BJ (cell line): ENCODE results near the gene POLE. TPM values are rescaled to one million over a fixed set of nuclear protein-coding genes. Genes with fewer than 3 reads are reported as not detected.

Experiments
- CTCF ChIA-PET: fragments of 350-600 bp; formaldehyde crosslinking; extraction: SDS; loops from one replicate; lab custom pipeline; 2021; ENCODE audit warnings: antibody characterized with exemption, inconsistent platforms; lab: Yijun Ruan, JAX
- POLR2A ChIA-PET: fragments of 300-600 bp; sonication (Branson Sonifier 250); formaldehyde crosslinking; extraction: SDS; loops from one replicate; lab custom pipeline; 2021; ENCODE audit warnings: antibody characterized with exemption; lab: Charles Lee
- DNase-seq: peaks from one replicate; pipeline ENCODE4 v3.0.0-alpha.2; 2011; ENCODE audit warnings: low read depth
- H3K27me3 ChIP-seq: 2 replicates; pipeline ENCODE4 v1.6.0; 2011; ENCODE audit warnings: low read length; ENCODE audit not compliant: control insufficient read depth, insufficient read depth
- H3K36me3 ChIP-seq: 2 replicates; pipeline ENCODE4 v1.5.1; 2011; ENCODE audit warnings: low read length; ENCODE audit not compliant: control insufficient read depth, insufficient read depth
- H3K4me3 ChIP-seq: 2 replicates; pipeline ENCODE4 v1.5.1; 2011; ENCODE audit warnings: low read depth, mild to moderate bottlenecking, control low read depth, low read length
- CTCF ChIP-seq: IDR thresholded peaks from 2 replicates; pipeline ENCODE4 v1.5.1; 2011; ENCODE audit warnings: low read depth, mild to moderate bottlenecking, control low read depth, inconsistent platforms, low read length, moderate library complexity; ENCODE audit not compliant: insufficient read depth
- polyA plus RNA-seq: library from polyadenylated mRNA; depleted of rRNA; stranded (reverse); fragments of >200 nt; gene quantifications from 2 replicates; pipeline ENCODE4 v1.2.3, GENCODE V29; 2011

The POLE gene
- polyA plus RNA-seq, 1 experiment = 17.7 TPM

GRCh38 chr12:132720606-132721345 is 33.6 kb upstream of the POLE start:
- DNase-seq = no peak
- no peak overlapping the region for H3K4me3 ChIP-seq
- ChIA-PET CTCF (no interaction called here), POLR2A (no interaction called here)
- no peak for TF ChIP-seq CTCF
- H3K27me3 ChIP-seq = no peaks in the 10 kb centered on the region
- H3K36me3 ChIP-seq = peaks cover 32% of the 10 kb centered on the region

- POLR2A ChIA-PET = no interaction called here
- Histone ChIP-seq H3K36me3 (peaks cover 30% of the 10 kb centered on the region), H3K4me3 (no peak overlapping the region), H3K27me3 (no peaks in the 10 kb centered on the region)
- CTCF ChIA-PET = no interaction called here
- no peak for DNase-seq
- TF ChIP-seq CTCF = no peak
Observed at GRCh38 chr12:132719954-132720324, 32.8 kb upstream of the POLE start.

GRCh38 chr12:132719141-132719953 is 32.2 kb upstream of the POLE start:
- POLR2A ChIA-PET = no interaction called here
- no peak for DNase-seq
- CTCF ChIA-PET = interaction anchor here (0.9 kb wide), 1 partner anchor 9 kb away, joined by 5 read pairs; the partner anchor contains the start of gene PGAM5
- no peaks in the 10 kb centered on the region for H3K27me3 ChIP-seq
- H3K36me3 ChIP-seq = peaks cover 33% of the 10 kb centered on the region
- TF ChIP-seq CTCF = no peak
- no peak overlapping the region for H3K4me3 ChIP-seq

DNA sequence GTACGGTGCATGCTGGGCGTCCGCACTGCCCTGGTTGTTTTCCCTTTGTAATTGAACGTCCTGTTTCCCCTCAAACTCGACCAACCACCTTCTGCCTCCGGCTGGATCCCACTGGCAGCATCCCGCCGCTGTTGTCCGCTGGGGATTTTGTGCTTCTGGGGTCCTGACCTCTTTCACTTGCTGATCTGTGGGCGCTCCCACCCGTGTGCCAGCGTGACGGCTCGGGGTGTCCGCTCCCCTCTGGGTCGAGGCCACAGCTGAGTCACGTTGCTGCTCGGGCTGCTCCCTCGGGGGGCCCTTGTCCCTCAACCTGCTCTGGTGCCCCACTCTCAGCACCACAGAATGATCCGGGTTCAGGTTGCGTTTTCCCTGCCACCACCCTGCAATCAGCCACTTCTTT is 31.5 kb upstream of the POLE start:
- Histone ChIP-seq H3K36me3 (peaks cover 34% of the 10 kb centered on the region), H3K4me3 (no peak overlapping the region), H3K27me3 (no peaks in the 10 kb centered on the region)
- ChIA-PET CTCF (interaction anchor here (0.9 kb wide), 1 partner anchor 8 kb away, joined by 5 read pairs; the partner anchor contains the start of gene PGAM5), POLR2A (no interaction called here)
- TF ChIP-seq CTCF = no peak
- no peak for DNase-seq
